AG04450 (cell line): Measurements from ENCODE around the gene CLSTN1. TPM values are rescaled to one million over a fixed set of nuclear protein-coding genes. Genes with fewer than 3 reads are reported as not detected.

Experiments
- CTCF ChIA-PET: fragments of 300-600, 350-600 bp; formaldehyde crosslinking; extraction: SDS; loops from one replicate; lab custom pipeline; 2022; ENCODE audit warnings: antibody characterized with exemption, inconsistent platforms; lab: Charles Lee
- POLR2A ChIA-PET: fragments of 350-600 bp; formaldehyde crosslinking; extraction: SDS; loops from one replicate; lab custom pipeline; 2021; ENCODE audit warnings: antibody characterized with exemption, inconsistent platforms; lab: Yijun Ruan, JAX
- DNase-seq: peaks from one replicate; pipeline ENCODE4 v3.0.0-alpha.2; 2011; ENCODE audit warnings: low read depth, low spot score
- H3K27ac ChIP-seq: one replicate; pipeline ENCODE4 v1.5.1; 2012; ENCODE audit warnings: low read depth, low read length, control low read depth
- H3K27me3 ChIP-seq: one replicate; pipeline ENCODE4 v1.6.0; 2012; ENCODE audit warnings: low read length; ENCODE audit not compliant: control insufficient read depth, insufficient read depth
- H3K4me3 ChIP-seq: 2 replicates; pipeline ENCODE4 v1.5.1; 2011; ENCODE audit warnings: mild to moderate bottlenecking, low read depth, low read length, control low read depth
- H3K9me3 ChIP-seq: 2 replicates; pipeline ENCODE4 v1.5.1; 2012; ENCODE audit warnings: low read length; ENCODE audit not compliant: control insufficient read depth, insufficient read depth
- CTCF ChIP-seq: IDR thresholded peaks from 2 replicates; pipeline ENCODE4 v1.5.1; 2011; ENCODE audit warnings: low read depth, low read length, control low read depth, inconsistent platforms
- polyA plus RNA-seq: library from polyadenylated mRNA; depleted of rRNA; stranded (reverse); fragments of >200 nt; gene quantifications from 2 replicates; pipeline ENCODE4 v1.2.3, GENCODE V29; 2011

CLSTN1 gene
- polyA plus RNA-seq, 1 experiment = 35.2 TPM

GRCh38 chr1:9798236-9799130 lies 25.3 kb downstream of the CLSTN1 start:
- no peaks in the 10 kb centered on the region for H3K9me3 ChIP-seq
- CTCF ChIA-PET = interaction anchor here (0.5 to 0.8 kb wide), 2 partner anchors 262 to 565 kb away, joined by 3 to 7 read pairs; no protein-coding TSS in a partner anchor
- no peak for TF ChIP-seq CTCF
- H3K27ac ChIP-seq = no peak overlapping the region
- no peak for DNase-seq
- POLR2A ChIA-PET = no interaction called here
- no peak overlapping the region for H3K4me3 ChIP-seq
- H3K27me3 ChIP-seq = no peaks in the 10 kb centered on the region

GRCh38 chr1:9797049-9797448 lies 26.7 kb downstream of the CLSTN1 start:
- Histone ChIP-seq H3K27ac (no peak overlapping the region), H3K9me3 (no peaks in the 10 kb centered on the region), H3K27me3 (no peaks in the 10 kb centered on the region), H3K4me3 (no peak overlapping the region)
- ChIA-PET CTCF (interaction anchor here (1.3 kb wide), 1 partner anchor 12 kb away, joined by 4 read pairs; no protein-coding TSS in a partner anchor), POLR2A (no interaction called here)
- no peak for DNase-seq
- no peak for TF ChIP-seq CTCF

- no peak for TF ChIP-seq CTCF
- CTCF ChIA-PET = interaction anchor here (2.8 kb wide), 1 partner anchor 9 kb away, joined by 9 read pairs; no protein-coding TSS in a partner anchor
- Histone ChIP-seq H3K4me3 (no peak overlapping the region), H3K27ac (no peak overlapping the region), H3K27me3 (no peaks in the 10 kb centered on the region), H3K9me3 (no peaks in the 10 kb centered on the region)
- POLR2A ChIA-PET = interaction anchor here (0.7 kb wide), 1 partner anchor 96 kb away, joined by 5 read pairs; no protein-coding TSS in a partner anchor
- DNase-seq = no peak
Measured at GRCh38 chr1:9794081-9794480, 29.7 kb downstream of the CLSTN1 start.

- POLR2A ChIA-PET = no interaction called here
- Histone ChIP-seq H3K9me3 (no peaks in the 10 kb centered on the region), H3K4me3 (no peak overlapping the region), H3K27me3 (no peaks in the 10 kb centered on the region), H3K27ac (no peak overlapping the region)
- no peak for TF ChIP-seq CTCF
- CTCF ChIA-PET = interaction anchor here (2.8 kb wide), 1 partner anchor 9 kb away, joined by 9 read pairs; no protein-coding TSS in a partner anchor
- no peak for DNase-seq
Measured at GRCh38 chr1:9793291-9793690, 30.5 kb downstream of the CLSTN1 start.
